ENCODE measurements around the gene DHODH.

GRCh38 chr16:72001180-72001874, 7.2 kb upstream of the DHODH start:
- TF ChIP-seq CTCF (IDR thresholded peaks at IDR 0.05) (no peak), POLR2AphosphoS5 (IDR thresholded peaks at IDR 0.05) (no peak), POLR2A (IDR thresholded peaks at IDR 0.05) (no peak)

Data from sigmoid colon (tissue), 4 donors.